GM12865 (cell line): ENCODE results near the gene PGRMC1.
A peak's percentile ranks its signal among the peaks of the same experiment; 100 is the strongest.

Experiments used
- DNase-seq: peaks from one replicate; pipeline ENCODE4 v3.0.0; 2010; ENCODE audit warnings: low read depth
- H3K4me3 ChIP-seq: 2 replicates; pipeline ENCODE4 v1.5.1; 2011; ENCODE audit warnings: mild to moderate bottlenecking, low read depth, low read length, control low read depth
- TF ChIP-seq, protein P1 (sequence below): IDR thresholded peaks from 2 replicates; pipeline ENCODE4 v1.5.1; 2011; ENCODE audit warnings: low read length, control low read depth, low read depth, inconsistent platforms; ENCODE audit not compliant: insufficient read depth; ENCODE audit errors: missing control alignments

The PGRMC1 gene

DNA sequence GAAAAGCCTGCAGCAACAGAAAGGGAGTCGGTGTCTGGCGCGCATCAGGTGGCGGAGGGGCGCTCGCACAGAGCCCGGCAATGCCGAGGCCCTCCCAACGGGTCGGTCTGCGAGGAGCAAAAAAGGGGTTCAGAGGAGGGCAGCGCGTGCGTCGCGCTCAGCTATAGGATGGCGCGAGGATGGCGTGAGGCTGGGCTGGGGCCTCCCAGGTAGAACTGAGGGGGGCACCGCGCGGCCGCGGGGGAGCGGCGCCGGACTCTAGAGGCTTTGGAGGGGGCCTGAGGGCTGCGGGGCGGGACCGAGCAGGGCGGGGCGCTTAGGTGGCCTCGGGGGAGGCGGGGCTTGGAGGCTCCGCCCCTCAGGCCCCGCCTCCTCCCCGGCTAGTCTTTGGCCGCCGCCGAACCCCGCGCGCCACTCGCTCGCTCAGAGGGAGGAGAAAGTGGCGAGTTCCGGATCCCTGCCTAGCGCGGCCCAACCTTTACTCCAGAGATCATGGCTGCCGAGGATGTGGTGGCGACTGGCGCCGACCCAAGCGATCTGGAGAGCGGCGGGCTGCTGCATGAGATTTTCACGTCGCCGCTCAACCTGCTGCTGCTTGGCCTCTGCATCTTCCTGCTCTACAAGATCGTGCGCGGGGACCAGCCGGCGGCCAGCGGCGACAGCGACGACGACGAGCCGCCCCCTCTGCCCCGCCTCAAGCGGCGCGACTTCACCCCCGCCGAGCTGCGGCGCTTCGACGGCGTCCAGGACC lies at the start of gene PGRMC1:
TSS of gene PGRMC1 (plus strand) at position 414 of the 751 bp plus-strand sequence. CDS start at position 493, 79 bp downstream.
- TF ChIP-seq, protein P1, sequence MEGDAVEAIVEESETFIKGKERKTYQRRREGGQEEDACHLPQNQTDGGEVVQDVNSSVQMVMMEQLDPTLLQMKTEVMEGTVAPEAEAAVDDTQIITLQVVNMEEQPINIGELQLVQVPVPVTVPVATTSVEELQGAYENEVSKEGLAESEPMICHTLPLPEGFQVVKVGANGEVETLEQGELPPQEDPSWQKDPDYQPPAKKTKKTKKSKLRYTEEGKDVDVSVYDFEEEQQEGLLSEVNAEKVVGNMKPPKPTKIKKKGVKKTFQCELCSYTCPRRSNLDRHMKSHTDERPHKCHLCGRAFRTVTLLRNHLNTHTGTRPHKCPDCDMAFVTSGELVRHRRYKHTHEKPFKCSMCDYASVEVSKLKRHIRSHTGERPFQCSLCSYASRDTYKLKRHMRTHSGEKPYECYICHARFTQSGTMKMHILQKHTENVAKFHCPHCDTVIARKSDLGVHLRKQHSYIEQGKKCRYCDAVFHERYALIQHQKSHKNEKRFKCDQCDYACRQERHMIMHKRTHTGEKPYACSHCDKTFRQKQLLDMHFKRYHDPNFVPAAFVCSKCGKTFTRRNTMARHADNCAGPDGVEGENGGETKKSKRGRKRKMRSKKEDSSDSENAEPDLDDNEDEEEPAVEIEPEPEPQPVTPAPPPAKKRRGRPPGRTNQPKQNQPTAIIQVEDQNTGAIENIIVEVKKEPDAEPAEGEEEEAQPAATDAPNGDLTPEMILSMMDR, result no peak
- peak; percentile 87 for DNase-seq
- H3K4me3 ChIP-seq, result peak within 1 kb of the TSS; percentile 79

DNA sequence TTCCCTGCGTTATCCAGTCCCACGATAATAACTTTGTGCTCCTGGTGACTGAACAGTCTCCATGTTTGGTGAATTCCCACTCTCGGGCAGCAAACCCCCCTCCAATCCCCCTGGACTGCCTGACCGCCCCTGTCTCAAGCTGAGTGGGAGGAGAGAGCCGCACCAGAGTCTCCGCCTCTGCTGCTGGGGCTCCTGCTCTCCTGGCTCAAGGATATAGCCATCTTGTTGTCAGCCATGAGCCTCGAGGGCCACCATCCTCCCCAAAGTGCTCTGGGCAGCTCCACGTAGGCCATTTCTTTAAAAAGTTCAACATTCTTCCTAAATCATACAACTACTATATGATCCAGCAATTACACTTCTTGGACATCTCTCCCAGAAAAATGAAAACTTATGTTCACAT lies 49.3 kb upstream of the PGRMC1 start:
- TF ChIP-seq, protein P1, result no peak
- no peak for DNase-seq
- no peak overlapping the region for H3K4me3 ChIP-seq

GRCh38 chrX:119187298-119187697 lies 48.8 kb upstream of the PGRMC1 start:
- no peak for DNase-seq
- TF ChIP-seq, protein P1, result no peak
- no peak overlapping the region for H3K4me3 ChIP-seq

DNA sequence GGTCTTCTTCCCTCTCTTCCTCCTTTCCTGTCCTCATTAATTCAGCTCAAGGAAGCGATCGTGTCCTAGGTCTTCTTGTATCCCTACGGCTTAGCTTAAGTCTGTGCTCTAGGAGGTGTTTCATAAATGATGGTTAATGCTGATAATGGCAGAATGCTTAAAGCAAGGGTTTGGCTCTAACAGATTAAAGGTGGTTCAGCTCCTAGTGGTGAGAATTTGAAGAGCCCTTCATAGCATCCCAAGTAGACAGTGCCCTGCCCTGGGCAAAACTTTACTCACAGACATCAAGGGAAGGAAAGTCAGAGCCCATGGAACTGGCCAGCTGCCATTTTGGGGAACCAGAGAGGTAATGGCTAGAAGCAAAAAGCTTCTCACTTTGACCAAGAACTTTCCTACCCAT lies 47.0 kb upstream of the PGRMC1 start:
- TF ChIP-seq, protein P1, result no peak
- H3K4me3 ChIP-seq, result no peak overlapping the region
- DNase-seq, result no peak

DNA sequence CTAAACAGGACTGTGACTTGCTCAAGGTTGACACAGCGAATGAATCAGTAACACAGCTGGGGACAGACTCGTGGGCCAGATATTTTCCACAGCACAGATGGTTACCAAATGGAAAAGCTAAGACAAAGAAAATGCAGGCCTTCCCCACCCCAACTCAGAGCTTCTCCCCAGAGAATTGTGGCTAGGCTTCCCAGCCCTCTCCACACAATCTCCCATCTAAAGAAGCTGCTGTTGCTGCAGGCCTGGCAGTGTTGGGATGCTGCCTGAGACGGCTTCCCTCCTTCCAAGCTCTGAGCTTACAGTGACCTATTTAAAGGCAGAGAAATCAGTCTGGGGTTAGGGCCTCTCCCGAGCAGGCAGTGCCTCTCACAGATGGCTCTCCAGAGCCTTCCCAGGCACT lies 46.5 kb upstream of the PGRMC1 start:
- no peak overlapping the region for H3K4me3 ChIP-seq
- TF ChIP-seq, protein P1, result no peak
- DNase-seq, result no peak

GRCh38 chrX:119190091-119190681 lies 45.9 kb upstream of the PGRMC1 start:
- no peak overlapping the region for H3K4me3 ChIP-seq
- DNase-seq, result no peak
- TF ChIP-seq, protein P1, result no peak
